ENCODE results near the gene NUBPL.

DNA sequence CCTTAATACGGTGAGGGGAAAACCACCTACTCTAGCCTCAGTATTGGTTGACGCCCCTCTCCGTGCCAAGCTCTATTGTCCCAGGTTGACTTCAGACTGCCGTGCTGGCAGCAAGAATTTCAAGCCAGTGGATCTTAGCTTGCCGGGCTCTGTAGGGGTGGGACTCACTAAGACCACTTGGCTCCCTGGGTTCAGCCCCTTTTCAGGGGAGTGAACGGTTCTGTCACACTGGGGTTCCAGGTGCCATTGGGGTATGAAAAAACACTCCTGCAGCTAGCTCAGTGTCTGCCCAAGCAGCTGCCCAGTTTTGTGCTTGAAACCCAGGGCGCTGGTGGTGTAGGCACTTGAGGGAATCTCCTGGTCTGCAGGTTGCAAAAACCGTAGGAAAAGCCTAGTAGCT is 107.1 kb downstream of the NUBPL start:
- TF ChIP-seq, protein P1, sequence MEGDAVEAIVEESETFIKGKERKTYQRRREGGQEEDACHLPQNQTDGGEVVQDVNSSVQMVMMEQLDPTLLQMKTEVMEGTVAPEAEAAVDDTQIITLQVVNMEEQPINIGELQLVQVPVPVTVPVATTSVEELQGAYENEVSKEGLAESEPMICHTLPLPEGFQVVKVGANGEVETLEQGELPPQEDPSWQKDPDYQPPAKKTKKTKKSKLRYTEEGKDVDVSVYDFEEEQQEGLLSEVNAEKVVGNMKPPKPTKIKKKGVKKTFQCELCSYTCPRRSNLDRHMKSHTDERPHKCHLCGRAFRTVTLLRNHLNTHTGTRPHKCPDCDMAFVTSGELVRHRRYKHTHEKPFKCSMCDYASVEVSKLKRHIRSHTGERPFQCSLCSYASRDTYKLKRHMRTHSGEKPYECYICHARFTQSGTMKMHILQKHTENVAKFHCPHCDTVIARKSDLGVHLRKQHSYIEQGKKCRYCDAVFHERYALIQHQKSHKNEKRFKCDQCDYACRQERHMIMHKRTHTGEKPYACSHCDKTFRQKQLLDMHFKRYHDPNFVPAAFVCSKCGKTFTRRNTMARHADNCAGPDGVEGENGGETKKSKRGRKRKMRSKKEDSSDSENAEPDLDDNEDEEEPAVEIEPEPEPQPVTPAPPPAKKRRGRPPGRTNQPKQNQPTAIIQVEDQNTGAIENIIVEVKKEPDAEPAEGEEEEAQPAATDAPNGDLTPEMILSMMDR (IDR thresholded peaks at IDR 0.05) = no peak
- TF ChIP-seq POLR2A (IDR thresholded peaks at IDR 0.05) (no peak), POLR2AphosphoS5 (IDR thresholded peaks at IDR 0.05) (no peak)
